T47D (cell line): Measurements from ENCODE around the gene SRSF9.
"Not testable (repeated sequence)": the region's sequence is repeated elsewhere in the genome, so short reads cannot be mapped to it uniquely, and the experiment has no call there.

Experiments
- DNase-seq, 2 experiments: peaks; one replicate each; pipeline versions ENCODE4 v3.0.0 to v3.0.0-alpha.2; 2011 to 2012; ENCODE audit warnings: low read depth in 1 of 2, low spot score in 1 of 2
- JUND ChIP-seq: IDR thresholded peaks from 2 replicates; pipeline ENCODE4 v1.6.1; 2012; ENCODE audit warnings: low read depth
- in situ Hi-C: cut with HindIII; loops from 2 replicates; pipeline ENCODE4 v1.10.0; 2016; ENCODE audit warnings: low sequenced_read_pairs, low pct_unique_long_range_greater_than_20kb

Gene SRSF9

GRCh38 chr12:120495186-120495730 is 25.7 kb upstream of the SRSF9 start:
- in situ Hi-C loops, result no loop called here
- no peak for DNase-seq

GRCh38 chr12:120490833-120491512 is 21.4 kb upstream of the SRSF9 start:
- no peak for TF ChIP-seq JUND
- no peak for DNase-seq
- in situ Hi-C loops, result no loop called here

More at GRCh38 chr12:120495186-120495730, 25.7 kb upstream of the SRSF9 start:
- TF ChIP-seq JUND, result no peak

GRCh38 chr12:120490325-120490724 is 20.8 kb upstream of the SRSF9 start:
- in situ Hi-C loops, result no loop called here
- no peak for DNase-seq
- no peak for TF ChIP-seq JUND

GRCh38 chr12:120489018-120489417 is 19.5 kb upstream of the SRSF9 start:
- DNase-seq, result no peak
- in situ Hi-C loops, result no loop called here

GRCh38 chr12:120488057-120488640 is 18.6 kb upstream of the SRSF9 start:
- DNase-seq, result no peak
- no peak for TF ChIP-seq JUND
- in situ Hi-C loops, result no loop called here

More at GRCh38 chr12:120489018-120489417, 19.5 kb upstream of the SRSF9 start:
- no peak for TF ChIP-seq JUND

- DNase-seq, in situ Hi-C loops: not testable (repeated sequence)
Observed at GRCh38 chr12:120487552-120487951, 18.0 kb upstream of the SRSF9 start.

GRCh38 chr12:120485961-120486881 is 16.7 kb upstream of the SRSF9 start:
- in situ Hi-C loops, result no loop called here

GRCh38 chr12:120483621-120484020 is 14.1 kb upstream of the SRSF9 start:
- no peak for TF ChIP-seq JUND
- in situ Hi-C loops, result no loop called here
- DNase-seq, result no peak

More at GRCh38 chr12:120485961-120486881, 16.7 kb upstream of the SRSF9 start:
- no peak for TF ChIP-seq JUND
- no peak for DNase-seq

- in situ Hi-C loops, result no loop called here
- DNase-seq, result no peak
- no peak for TF ChIP-seq JUND
Observed at GRCh38 chr12:120481022-120481767, 11.6 kb upstream of the SRSF9 start.

GRCh38 chr12:120480211-120480610 is 10.7 kb upstream of the SRSF9 start:
- in situ Hi-C loops, result no loop called here

GRCh38 chr12:120479458-120479857 is 9.9 kb upstream of the SRSF9 start:
- in situ Hi-C loops, result no loop called here

More at GRCh38 chr12:120480211-120480610, 10.7 kb upstream of the SRSF9 start:
- no peak for TF ChIP-seq JUND
- no peak for DNase-seq

GRCh38 chr12:120475643-120476042 is 6.1 kb upstream of the SRSF9 start:
- TF ChIP-seq JUND, result no peak
- in situ Hi-C loops, result no loop called here

More at GRCh38 chr12:120479458-120479857, 9.9 kb upstream of the SRSF9 start:
- DNase-seq, result peak in 1 of 2 experiments; percentile 64
- no peak for TF ChIP-seq JUND

More at GRCh38 chr12:120475643-120476042, 6.1 kb upstream of the SRSF9 start:
- DNase-seq, result no peak
